CD4-positive, alpha-beta T cell treated with Interleukin-6 for 4 hours (primary cell): ENCODE measurements around the gene UNC119.
"Not testable (repeated sequence)": the region's sequence is repeated elsewhere in the genome, so short reads cannot be mapped to it uniquely, and the experiment has no call there.

Experiments
- DNase-seq: peaks from one replicate; pipeline ENCODE4 v3.0.0-alpha.2; 2020; ENCODE audit warnings: mixed read lengths

Gene UNC119

GRCh38 chr17:28552176-28552999, at the start of gene UNC119:
Gene UNC119 (minus strand): TSS chr17:28552624. CDS start chr17:28552557, 67 bp downstream.
- DNase-seq = peak; percentile 86

DNA sequence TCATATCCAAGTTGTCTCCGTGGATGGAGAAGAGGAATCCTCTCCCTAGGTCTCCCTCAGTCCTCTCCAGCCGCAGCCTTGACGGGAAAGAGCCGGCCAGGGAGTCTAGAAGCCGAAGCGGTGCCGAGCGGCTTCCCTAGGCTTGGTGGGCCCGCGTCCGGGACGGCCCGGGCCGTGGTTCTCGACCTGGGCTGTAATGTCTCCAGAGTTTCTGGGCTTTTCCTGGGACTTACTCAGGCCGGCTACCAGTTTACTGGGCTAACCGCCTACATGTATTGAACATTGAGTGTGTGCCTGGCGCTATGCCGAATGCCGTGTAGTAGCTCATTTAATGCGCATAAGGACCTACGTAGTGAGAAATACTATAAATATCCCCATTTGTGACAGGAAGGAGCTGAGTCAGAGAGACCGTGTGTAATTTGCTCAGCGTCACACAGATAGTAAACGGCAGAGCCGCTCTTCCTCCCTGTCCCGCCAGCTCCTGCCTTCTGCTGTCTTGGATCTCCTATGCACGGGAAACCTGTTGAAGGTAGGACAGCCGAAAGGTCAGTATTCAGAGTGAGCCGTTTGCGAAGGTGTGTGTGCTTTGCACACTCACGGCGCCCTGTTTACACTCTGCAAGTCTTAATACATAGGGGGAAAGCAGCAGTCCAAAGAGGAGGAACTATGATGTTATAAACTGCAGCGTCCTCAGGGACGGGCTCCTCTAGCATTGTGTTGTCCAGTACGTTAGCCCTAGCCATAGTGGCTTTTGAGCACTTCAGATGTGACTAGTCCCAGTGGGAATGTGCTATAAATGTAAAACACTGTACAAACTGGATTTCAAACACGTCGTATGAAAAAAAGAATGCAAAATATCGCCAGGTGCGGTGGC, 47.1 kb upstream of the UNC119 start:
- peak; percentile 71 for DNase-seq

GRCh38 chr17:28598799-28599310, 46.4 kb upstream of the UNC119 start, which contains the start of gene SPAG5:
Gene SPAG5 (minus strand): TSS chr17:28599025. CDS start chr17:28598946, 79 bp downstream.
- peak; percentile 95 for DNase-seq

- no peak for DNase-seq
These were observed 46.0 kb upstream of the UNC119 start for GRCh38 chr17:28598389-28598788.

DNA sequence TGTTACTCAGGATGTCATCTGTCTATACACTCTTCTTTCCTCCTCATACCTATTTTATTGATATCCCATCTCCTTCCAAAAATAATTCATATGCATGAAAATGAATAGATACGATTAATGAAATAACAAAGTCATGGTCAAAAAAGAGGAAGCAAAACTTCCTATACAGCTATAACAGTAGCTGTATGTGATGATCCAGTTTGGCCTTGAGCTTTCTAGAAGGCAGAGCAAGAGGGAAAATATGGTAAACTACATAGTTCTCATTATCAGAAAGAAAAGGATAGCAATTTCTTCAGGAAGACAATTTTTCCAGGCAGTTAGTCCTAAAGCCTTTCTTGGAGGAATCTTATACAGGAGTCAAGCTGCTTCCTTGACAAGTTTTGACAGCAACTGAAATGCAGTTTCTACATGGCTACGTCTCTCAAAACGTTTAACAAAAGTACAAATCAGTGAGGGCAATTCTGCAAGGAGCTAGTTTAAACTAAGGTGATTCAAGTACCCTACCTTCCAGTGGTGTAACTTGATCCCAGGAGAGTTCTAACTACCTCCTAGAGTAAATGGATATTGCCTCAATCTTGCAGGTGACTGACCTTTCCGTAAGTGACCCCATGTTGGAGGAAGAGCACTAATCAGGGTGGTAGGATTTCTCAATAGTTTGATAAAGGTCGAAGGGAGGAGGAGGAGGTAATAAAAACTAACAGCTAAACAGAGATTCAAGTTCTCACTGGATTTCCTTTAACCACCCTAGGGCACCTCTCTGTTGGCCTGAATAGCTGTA, 45.4 kb upstream of the UNC119 start:
- no peak for DNase-seq

- no peak for DNase-seq
These were observed 39.8 kb upstream of the UNC119 start for GRCh38 chr17:28592260-28592659.

DNA sequence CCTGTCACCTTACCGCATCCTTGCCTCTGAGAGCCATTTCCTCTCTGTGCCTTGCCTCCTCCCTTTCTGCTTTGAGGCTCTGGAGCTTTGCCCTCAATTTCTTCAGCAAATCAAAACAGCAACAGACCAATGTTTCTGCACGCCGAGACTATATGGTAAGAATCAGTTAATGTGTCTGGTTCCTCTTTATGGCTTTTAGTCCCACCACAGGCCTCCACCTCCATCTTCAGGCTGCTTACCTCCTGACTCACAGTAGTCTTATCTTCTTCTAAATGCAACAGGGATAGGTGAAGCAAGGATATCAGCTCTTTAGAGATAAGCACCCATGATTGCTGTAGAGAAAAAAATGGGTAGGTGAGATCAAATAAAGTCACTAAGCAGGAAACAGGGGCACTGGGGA, 33.4 kb upstream of the UNC119 start:
- no peak for DNase-seq

DNA sequence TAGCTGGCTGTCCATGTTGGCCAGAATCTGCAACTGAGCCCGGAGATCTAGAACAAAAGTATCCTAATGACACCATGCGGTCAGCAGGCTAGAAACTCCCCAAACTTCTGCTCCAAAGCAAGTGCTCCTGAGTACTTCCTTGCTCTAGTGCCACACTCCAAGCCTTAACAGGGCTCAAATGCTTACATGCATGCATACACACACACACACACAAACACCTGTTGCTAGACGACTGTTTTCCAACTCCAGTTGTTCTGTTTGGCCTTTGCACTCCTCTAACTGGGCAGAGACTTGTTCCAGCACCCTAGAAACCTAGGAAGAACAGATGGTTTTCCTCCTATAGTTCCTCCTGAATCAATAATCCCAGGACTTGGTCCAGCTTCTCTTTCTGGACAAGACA, 32.0 kb upstream of the UNC119 start:
- DNase-seq = no peak

- DNase-seq = no peak
These were observed 30.1 kb upstream of the UNC119 start for GRCh38 chr17:28582513-28582912.

- no peak for DNase-seq
These were observed 28.5 kb upstream of the UNC119 start for GRCh38 chr17:28580959-28581358.

DNA sequence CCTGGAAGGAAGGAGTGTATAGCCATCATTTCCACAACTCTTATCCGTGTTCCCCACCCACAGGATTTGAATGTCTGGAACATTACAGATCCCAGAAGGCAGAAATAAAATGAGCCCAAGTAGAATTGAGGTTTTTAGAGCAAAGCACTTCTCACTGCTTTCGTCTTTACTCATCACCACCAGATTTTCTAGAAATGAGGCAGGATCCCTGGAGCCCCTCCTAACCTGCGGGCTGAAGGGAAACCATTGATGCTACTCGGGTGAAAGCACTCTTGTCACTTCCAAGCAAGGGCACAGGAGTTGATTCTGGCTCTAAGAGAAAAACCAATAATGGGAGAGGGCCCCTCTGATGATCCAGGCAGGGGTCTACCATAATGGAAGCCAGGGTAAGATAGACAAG, 27.1 kb upstream of the UNC119 start:
- no peak for DNase-seq

DNA sequence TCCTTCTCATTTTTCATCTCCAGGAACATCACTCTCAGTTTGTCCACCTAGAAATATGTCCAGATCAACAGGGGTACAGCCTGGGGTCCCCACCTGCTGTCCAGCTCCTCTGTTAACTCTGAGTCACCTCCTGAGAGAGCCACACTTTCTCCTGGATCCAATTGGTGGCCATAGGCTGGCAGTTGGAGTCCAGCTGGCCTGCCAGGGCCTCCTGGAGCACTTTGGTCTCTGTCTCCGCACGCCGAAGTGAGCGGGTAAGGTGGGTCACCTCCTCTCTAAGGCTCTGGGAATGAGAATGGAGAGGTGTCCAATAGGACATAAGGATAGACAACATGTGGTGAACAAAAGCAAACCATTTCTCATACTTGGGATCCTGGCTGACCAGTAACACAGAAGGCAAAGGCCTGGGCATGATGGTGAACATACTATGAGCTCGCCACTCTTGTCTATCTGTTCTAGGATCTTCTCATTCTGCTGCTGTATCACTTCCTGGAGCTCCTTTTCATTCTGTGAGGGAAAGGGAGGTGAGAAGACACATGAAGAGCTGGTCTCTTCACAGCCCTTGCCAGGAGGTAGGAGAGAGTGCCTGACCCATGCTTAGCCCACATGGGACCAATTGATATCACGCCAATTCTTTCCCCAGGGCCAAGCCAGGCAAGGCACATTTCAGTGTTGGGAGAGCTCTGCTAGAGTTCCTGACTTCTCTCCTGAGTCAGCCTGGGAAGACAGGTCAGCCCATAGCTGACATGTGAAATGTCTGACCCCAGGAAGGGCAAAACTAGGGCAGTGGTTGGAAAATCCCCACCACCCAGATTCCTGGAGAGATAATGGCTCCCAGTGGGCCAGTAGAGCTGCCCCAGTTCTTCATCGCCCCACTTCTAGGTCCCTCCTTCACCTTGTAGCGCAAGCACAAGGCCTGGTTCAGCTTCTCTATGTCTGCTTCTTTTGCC, 26.1 kb upstream of the UNC119 start:
- no peak for DNase-seq

DNA sequence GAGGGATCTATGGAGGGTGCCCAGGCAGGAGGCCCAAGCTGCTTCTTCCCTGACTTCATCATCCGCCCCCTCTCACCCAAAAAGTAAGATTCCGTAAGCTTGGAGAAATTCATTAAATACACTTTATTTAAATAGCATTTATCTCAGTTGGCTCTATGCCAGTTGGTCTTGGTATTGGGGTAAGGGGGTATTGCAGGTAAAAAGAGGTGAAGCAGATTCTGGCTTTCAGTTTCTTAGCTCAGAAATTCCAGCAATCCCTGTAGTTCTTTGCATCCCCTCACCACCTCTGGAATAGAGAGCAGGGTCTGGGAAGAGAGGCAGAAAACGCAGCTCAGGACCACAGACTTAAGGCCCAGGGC, 25.0 kb upstream of the UNC119 start:
- DNase-seq = no peak

GRCh38 chr17:28576758-28577465, 24.5 kb upstream of the UNC119 start, which contains the start of gene ALDOC:
Gene ALDOC (minus strand): TSS chr17:28576895. CDS start chr17:28575532, 1,363 bp downstream.
- DNase-seq = peak; percentile 100

GRCh38 chr17:28576016-28576415, 23.6 kb upstream of the UNC119 start:
- DNase-seq = not testable (repeated sequence)

DNA sequence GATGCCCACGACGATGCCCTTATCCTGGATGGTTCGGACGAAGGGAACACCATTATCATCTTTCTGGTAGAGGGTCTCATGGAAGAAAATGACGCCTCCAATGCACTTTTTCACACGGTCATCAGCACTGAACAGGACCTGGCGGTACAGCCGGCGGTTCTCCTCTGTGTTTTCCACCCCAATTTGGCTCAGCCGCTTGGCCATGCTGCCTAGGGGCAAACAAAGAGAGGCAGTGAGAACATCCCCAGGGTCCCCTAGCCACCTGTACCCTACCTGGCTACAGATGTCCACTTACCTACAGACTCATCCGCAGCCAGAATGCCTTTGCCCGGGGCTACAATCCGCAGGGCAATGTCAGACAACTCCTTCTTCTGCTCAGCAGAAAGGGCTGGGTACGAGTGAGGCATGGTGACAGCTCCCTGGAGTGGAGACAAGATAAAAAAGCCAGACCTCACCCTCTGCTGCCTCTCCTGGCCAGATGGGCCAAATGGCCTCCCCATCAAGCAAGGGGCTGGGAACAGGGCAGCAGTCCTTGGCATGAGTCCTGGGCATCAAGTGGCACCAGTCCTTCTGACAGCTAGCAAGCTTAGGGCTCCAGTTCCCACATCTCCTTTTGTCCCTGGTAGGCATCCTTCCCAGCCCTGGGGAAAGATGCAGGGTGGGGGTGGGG, 22.8 kb upstream of the UNC119 start:
- DNase-seq = no peak

DNA sequence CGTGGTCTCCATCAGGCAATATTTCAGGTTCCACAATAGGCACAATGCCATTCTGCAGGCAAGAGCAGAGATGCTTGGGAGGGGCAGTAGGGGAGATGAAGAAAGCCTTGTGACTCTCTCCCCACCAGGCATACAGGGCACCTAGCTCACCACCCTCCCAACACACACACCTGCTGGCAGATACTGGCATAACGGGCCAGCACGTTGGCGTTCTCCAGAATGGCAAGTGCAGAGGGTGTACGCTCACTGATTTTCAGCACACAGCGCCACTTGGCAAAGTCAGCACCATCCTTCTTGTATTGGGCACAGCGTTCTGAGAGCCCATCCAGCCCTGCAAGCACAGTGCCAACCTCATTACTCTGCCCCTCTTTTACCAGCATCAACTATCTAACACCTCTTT, 22.1 kb upstream of the UNC119 start:
- DNase-seq = no peak

GRCh38 chr17:28573966-28574480, 21.6 kb upstream of the UNC119 start:
- DNase-seq = no peak

GRCh38 chr17:28573521-28573920, 21.1 kb upstream of the UNC119 start:
- no peak for DNase-seq

DNA sequence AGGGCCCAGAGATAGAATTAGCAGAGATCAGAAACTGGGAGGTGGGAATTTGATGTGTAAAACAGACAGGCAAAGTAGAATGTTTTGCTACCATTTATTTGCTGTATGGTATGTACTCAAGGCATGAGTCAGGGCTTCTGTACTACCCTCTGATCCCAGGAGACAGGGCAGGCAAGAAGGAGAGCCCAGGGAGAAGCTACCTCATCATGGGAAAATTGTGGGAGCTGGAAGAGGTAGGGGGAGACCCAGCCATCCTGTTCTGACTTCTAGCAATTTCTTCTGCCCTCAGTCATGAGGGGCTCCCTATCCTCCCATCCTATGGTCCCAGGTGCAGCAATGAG, 20.6 kb upstream of the UNC119 start:
- DNase-seq = no peak
